GM12878 (cell line): ENCODE measurements around the gene TRPM1.

Experiments
- CTCF ChIP-seq, 3 experiments: IDR thresholded peaks in 2 of 3; conservative IDR thresholded peaks in 1 of 3; 2 replicates each; pipeline ENCODE4 v1.5.1; 2011; ENCODE audit warnings: low read depth in 3 of 3, low read length in 3 of 3, mild to moderate bottlenecking in 3 of 3, control low read depth in 2 of 3, moderate library complexity in 2 of 3, inconsistent platforms in 1 of 3, mixed read lengths in 1 of 3; ENCODE audit not compliant: control insufficient read depth in 2 of 3, insufficient read depth in 1 of 3; ENCODE audit errors: extremely low read depth in 1 of 3
- EP300 ChIP-seq, 2 experiments: fragments of 150-350 bp in 1 of 2; IDR thresholded peaks; 2 replicates each; pipeline ENCODE4 v1.6.1; 2011 to 2012; ENCODE audit warnings: low read depth in 2 of 2, low read length in 2 of 2, borderline replicate concordance in 1 of 2, improper control_type of control experiment in 1 of 2, inconsistent platforms in 1 of 2; ENCODE audit not compliant: control insufficient read depth in 1 of 2
- MEF2A ChIP-seq: IDR thresholded peaks from 2 replicates; pipeline ENCODE4 v1.6.1; 2011; ENCODE audit warnings: low read depth, mild to moderate bottlenecking, low read length, moderate library complexity; ENCODE audit not compliant: insufficient read depth
- NBN ChIP-seq: fragments of 450-650 bp; IDR thresholded peaks from 2 replicates; pipeline ENCODE4 v1.6.1; 2016
- REST ChIP-seq: IDR thresholded peaks from 2 replicates; pipeline ENCODE4 v1.6.1; 2012; ENCODE audit warnings: mild to moderate bottlenecking, low read depth, low read length
- SP1 ChIP-seq: IDR thresholded peaks from one replicate; pipeline ENCODE4 v1.6.1; 2011; ENCODE audit warnings: low read depth, low read length
- ZNF217 ChIP-seq: fragments of 450-650 bp; IDR thresholded peaks from 2 replicates; pipeline ENCODE4 v1.6.1; 2017; ENCODE audit warnings: antibody characterized with exemption, mild to moderate bottlenecking
- ZZZ3 ChIP-seq: IDR thresholded peaks from 2 replicates; pipeline ENCODE4 v1.6.1; 2011; ENCODE audit warnings: low read depth; ENCODE audit not compliant: control insufficient read depth, insufficient read length

GRCh38 chr15:31045606-31046005, 55.9 kb downstream of the TRPM1 start:
- TF ChIP-seq ZNF217 (no peak), CTCF (IDR thresholded peaks at IDR 0.05 in 2 of 3, conservative IDR thresholded peaks at IDR 0.05 in 1 of 3; ENCODE audit: control insufficient read depth in 2 of 3, extremely low read depth in 1 of 3, insufficient read depth in 1 of 3, low read depth in 3 of 3, low read length in 3 of 3) (no peak), NBN (no peak), SP1 (no peak), MEF2A (no peak), REST (no peak), ZZZ3 (no peak), EP300 (IDR thresholded peaks at IDR 0.05; ENCODE audit: borderline replicate concordance in 1 of 2, control insufficient read depth in 1 of 2, low read depth in 2 of 2, low read length in 2 of 2) (no peak)
